DOHH2 (cell line): Measurements from ENCODE around the gene CELA2B.

Experiments
- H3F3A ChIP-seq: fragments of 200-600 bp; sonication (generic), shearing (Covaris generic); 2 replicates; pipeline ENCODE4 v1.6.0; 2016; ENCODE audit warnings: antibody characterized with exemption, mild to moderate bottlenecking; ENCODE audit not compliant: control insufficient read depth, insufficient read depth
- H3K27ac ChIP-seq: fragments of 200-600 bp; sonication (generic); 2 replicates; pipeline ENCODE4 v1.5.1; 2014; ENCODE audit warnings: low read depth, mild to moderate bottlenecking, low read length, moderate library complexity
- H3K27me3 ChIP-seq: fragments of 200-600 bp; sonication (generic); 2 replicates; pipeline ENCODE4 v1.6.1; 2014; ENCODE audit warnings: mild to moderate bottlenecking, low read length, mixed read lengths; ENCODE audit not compliant: control insufficient read depth
- H3K36me3 ChIP-seq: fragments of 200-600 bp; sonication (generic); 2 replicates; pipeline ENCODE4 v1.6.1; 2014; ENCODE audit warnings: mild to moderate bottlenecking, low read length, moderate library complexity, mixed read lengths; ENCODE audit not compliant: control insufficient read depth
- H3K4me1 ChIP-seq: fragments of 200-600 bp; sonication (generic); 2 replicates; pipeline ENCODE4 v1.6.1; 2014; ENCODE audit warnings: mild to moderate bottlenecking, low read length, mixed read lengths; ENCODE audit not compliant: control insufficient read depth
- H3K4me2 ChIP-seq: fragments of 200-600 bp; sonication (generic); 2 replicates; pipeline ENCODE4 v1.6.0; 2014; ENCODE audit warnings: mild to moderate bottlenecking, low read length, moderate library complexity
- H3K4me3 ChIP-seq: fragments of 200-600 bp; sonication (generic); 2 replicates; pipeline ENCODE4 v1.5.1; 2014; ENCODE audit warnings: mild to moderate bottlenecking, low read length, mixed read lengths
- H3K79me2 ChIP-seq: fragments of 200-600 bp; sonication (generic); 2 replicates; pipeline ENCODE4 v1.6.1; 2014; ENCODE audit warnings: mild to moderate bottlenecking, low read length, mixed read lengths; ENCODE audit not compliant: control insufficient read depth
- H3K9me2 ChIP-seq: fragments of 200-600 bp; sonication (generic); replicated peaks from 2 replicates; pipeline ENCODE4 v1.6.1; 2014; ENCODE audit warnings: mild to moderate bottlenecking, low read length, mixed read lengths; ENCODE audit not compliant: control insufficient read depth
- H3K9me3 ChIP-seq: fragments of 200-600 bp; sonication (generic); 2 replicates; pipeline ENCODE4 v1.6.1; 2014; ENCODE audit warnings: antibody characterized with exemption, low read length, mixed read lengths; ENCODE audit not compliant: control insufficient read depth, insufficient read depth
- H4K20me1 ChIP-seq: fragments of 200-600 bp; sonication (generic); 2 replicates; pipeline ENCODE4 v1.6.0; 2014; ENCODE audit warnings: low read depth, mild to moderate bottlenecking, antibody characterized with exemption, low read length, moderate library complexity; ENCODE audit not compliant: control insufficient read depth, insufficient read depth
- CTCF ChIP-seq: fragments of 200-600 bp; sonication (generic); IDR thresholded peaks from one replicate; pipeline ENCODE4 v1.5.1; 2014; ENCODE audit warnings: antibody characterized with exemption, mild to moderate bottlenecking, low read depth, low read length; ENCODE audit not compliant: poor library complexity, severe bottlenecking
- EZH2phosphoT487 ChIP-seq: fragments of 200-600 bp; sonication (generic); IDR thresholded peaks from 2 replicates; pipeline ENCODE4 v1.6.1; 2017; ENCODE audit warnings: borderline replicate concordance, mild to moderate bottlenecking, antibody characterized with exemption, low read length, moderate library complexity, mixed read lengths

The CELA2B gene

GRCh38 chr1:15428815-15429435, 47.0 kb upstream of the CELA2B start:
- Histone ChIP-seq H3K9me2 (no peaks in the 10 kb centered on the region), H3K27ac (no peak overlapping the region), H3K4me2 (no peak overlapping the region), H3K4me1 (no peaks in the 10 kb centered on the region), H3K79me2 (no peaks in the 10 kb centered on the region), H4K20me1 (no peaks in the 10 kb centered on the region), H3K4me3 (no peak overlapping the region), H3K9me3 (no peaks in the 10 kb centered on the region), H3K27me3 (no peaks in the 10 kb centered on the region), H3F3A (no peaks in the 10 kb centered on the region), H3K36me3 (peaks cover 7% of the 10 kb centered on the region)
- TF ChIP-seq EZH2phosphoT487 (no peak), CTCF (no peak)

GRCh38 chr1:15429701-15430149, 46.2 kb upstream of the CELA2B start:
- H3K27me3 ChIP-seq: no peaks in the 10 kb centered on the region
- no peaks in the 10 kb centered on the region for H3F3A ChIP-seq
- no peak overlapping the region for H3K4me3 ChIP-seq
- H3K79me2 ChIP-seq: no peaks in the 10 kb centered on the region
- peaks cover 7% of the 10 kb centered on the region for H3K36me3 ChIP-seq
- H3K4me2 ChIP-seq: no peak overlapping the region
- H4K20me1 ChIP-seq: no peaks in the 10 kb centered on the region
- no peak overlapping the region for H3K27ac ChIP-seq
- H3K4me1 ChIP-seq: no peaks in the 10 kb centered on the region
- no peaks in the 10 kb centered on the region for H3K9me2 ChIP-seq
- TF ChIP-seq CTCF (no peak), EZH2phosphoT487 (no peak)
- H3K9me3 ChIP-seq: no peaks in the 10 kb centered on the region

- H3K9me2 ChIP-seq: no peaks in the 10 kb centered on the region
- no peaks in the 10 kb centered on the region for H3F3A ChIP-seq
- H3K36me3 ChIP-seq: peaks cover 7% of the 10 kb centered on the region
- H3K4me1 ChIP-seq: no peaks in the 10 kb centered on the region
- no peaks in the 10 kb centered on the region for H3K27me3 ChIP-seq
- no peaks in the 10 kb centered on the region for H3K79me2 ChIP-seq
- no peaks in the 10 kb centered on the region for H4K20me1 ChIP-seq
- no peak for TF ChIP-seq EZH2phosphoT487
- peak; percentile 99 for TF ChIP-seq CTCF
- H3K4me3 ChIP-seq: no peak overlapping the region
- no peak overlapping the region for H3K27ac ChIP-seq
- H3K9me3 ChIP-seq: no peaks in the 10 kb centered on the region
- H3K4me2 ChIP-seq: no peak overlapping the region
Observed at GRCh38 chr1:15430787-15431570, 44.9 kb upstream of the CELA2B start.
